Subcutaneous abdominal adipose tissue (tissue), 5 donors: Measurements from ENCODE around the gene OPHN1.
"Not testable (repeated sequence)": the region's sequence is repeated elsewhere in the genome, so short reads cannot be mapped to it uniquely, and the experiment has no call there.

Source experiments
- H3K27ac ChIP-seq: one replicate; pipeline ENCODE4 v1.7.0; 2013; ENCODE audit warnings: low read depth, mild to moderate bottlenecking, inconsistent platforms, low read length, moderate library complexity
- H3K27me3 ChIP-seq, 5 donors: one replicate each; pipeline ENCODE4 v1.7.0; 2013; ENCODE audit warnings: low read length in 5 of 5, inconsistent platforms in 1 of 5; ENCODE audit not compliant: control insufficient read depth in 5 of 5, insufficient read depth in 4 of 5
- H3K36me3 ChIP-seq, 5 donors: one replicate each; pipeline ENCODE4 v1.7.0; 2013; ENCODE audit warnings: low read length in 5 of 5; ENCODE audit not compliant: control insufficient read depth in 5 of 5, insufficient read depth in 5 of 5
- H3K4me1 ChIP-seq, 5 donors: one replicate each; pipeline ENCODE4 v1.7.0; 2013; ENCODE audit warnings: low read length in 5 of 5, mild to moderate bottlenecking in 3 of 5, moderate library complexity in 1 of 5; ENCODE audit not compliant: control insufficient read depth in 5 of 5, insufficient read depth in 5 of 5
- H3K4me3 ChIP-seq, 5 donors: one replicate each; pipeline ENCODE4 v1.7.0; 2013; ENCODE audit warnings: low read length in 5 of 5, low read depth in 1 of 5
- H3K9ac ChIP-seq, 5 donors: one replicate each; pipeline ENCODE4 v1.7.0; 2013; ENCODE audit warnings: low read length in 5 of 5, mild to moderate bottlenecking in 4 of 5, moderate library complexity in 3 of 5
- H3K9me3 ChIP-seq, 5 donors: one replicate each; pipeline ENCODE4 v1.7.0; 2013; ENCODE audit warnings: low read length in 5 of 5; ENCODE audit not compliant: control insufficient read depth in 5 of 5
- donor health status: healthy.
- donor health status: healthy.
- donor health status: healthy.
- donor health status: healthy.
- donor health status: healthy.

Gene OPHN1

DNA sequence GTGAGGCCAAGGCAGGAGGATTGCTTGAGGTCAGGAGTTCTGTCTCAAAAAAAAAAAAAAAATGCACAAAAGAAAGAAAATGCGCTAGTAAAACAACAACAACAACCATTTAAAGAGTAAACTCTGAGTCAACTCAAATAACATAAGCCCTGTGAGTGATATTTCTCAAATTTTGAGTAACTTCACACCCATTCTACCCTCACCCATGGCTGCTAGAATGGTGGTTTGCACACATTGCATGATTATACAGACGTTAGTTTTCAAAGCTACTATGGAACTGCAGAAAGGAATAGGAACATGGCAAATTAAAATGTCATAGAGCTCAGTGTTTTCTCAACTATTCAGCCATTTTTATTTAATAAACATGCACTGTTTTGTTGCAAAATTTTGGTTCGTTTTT lies 145.9 kb downstream of the OPHN1 start:
- no peak overlapping the region for H3K9ac ChIP-seq
- no peaks in the 10 kb centered on the region for H3K4me1 ChIP-seq
- peaks cover 0 to 5% (median 0%) of the 10 kb centered on the region in 5 donors for H3K27me3 ChIP-seq
- no peaks in the 10 kb centered on the region for H3K9me3 ChIP-seq
- no peak overlapping the region for H3K27ac ChIP-seq
- no peak overlapping the region for H3K4me3 ChIP-seq
- no peaks in the 10 kb centered on the region for H3K36me3 ChIP-seq

DNA sequence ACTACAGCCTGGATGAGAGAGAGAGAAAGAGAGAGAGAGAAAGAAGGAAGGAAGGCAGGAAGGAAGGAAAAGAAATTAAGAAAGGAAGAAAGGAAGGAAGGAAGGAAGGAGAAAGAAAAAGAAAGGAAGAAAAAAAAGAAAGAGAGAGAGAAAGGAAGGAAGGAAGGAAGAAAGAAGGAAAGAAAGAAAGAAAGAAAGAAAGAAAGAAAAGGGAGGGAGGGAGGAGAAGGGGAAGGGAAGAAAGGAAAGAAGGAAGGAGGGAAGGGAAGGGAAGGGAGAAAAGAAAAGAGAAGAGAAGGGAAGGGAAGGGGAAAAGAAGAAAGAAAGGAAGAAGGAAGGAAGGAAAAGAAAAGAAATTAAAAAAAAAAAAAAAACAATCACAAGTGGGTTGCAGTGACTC lies 146.3 kb downstream of the OPHN1 start:
- no peaks in the 10 kb centered on the region for H3K9me3 ChIP-seq
- no peak overlapping the region for H3K9ac ChIP-seq
- H3K27ac ChIP-seq, result no peak overlapping the region
- peaks cover 0 to 5% (median 0%) of the 10 kb centered on the region in 5 donors for H3K27me3 ChIP-seq
- no peak overlapping the region for H3K4me3 ChIP-seq
- no peaks in the 10 kb centered on the region for H3K4me1 ChIP-seq
- no peaks in the 10 kb centered on the region for H3K36me3 ChIP-seq

DNA sequence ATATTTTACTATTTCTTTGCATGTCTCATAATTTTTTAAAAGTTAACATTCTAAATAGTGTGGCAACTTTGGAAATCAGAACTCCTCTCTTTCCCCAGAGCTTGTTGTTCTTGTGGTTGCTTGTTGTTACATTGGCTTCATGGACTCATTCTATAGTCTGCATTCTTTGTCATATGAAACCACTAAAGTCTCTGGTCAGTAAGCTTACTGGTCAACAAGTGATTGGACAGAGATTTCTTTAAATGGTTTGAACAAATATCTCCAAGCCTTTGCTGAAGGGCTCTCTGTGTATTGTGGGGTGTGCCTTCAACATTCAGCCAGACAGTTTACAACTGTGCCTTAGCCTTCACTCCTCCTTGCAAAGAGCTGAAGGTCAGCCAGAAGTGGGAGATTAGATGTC lies 147.2 kb downstream of the OPHN1 start:
- no peak overlapping the region for H3K9ac ChIP-seq
- H3K27me3 ChIP-seq, result peaks cover 0 to 5% (median 0%) of the 10 kb centered on the region in 5 donors
- H3K9me3 ChIP-seq, result no peaks in the 10 kb centered on the region
- no peaks in the 10 kb centered on the region for H3K4me1 ChIP-seq
- no peaks in the 10 kb centered on the region for H3K36me3 ChIP-seq
- H3K27ac ChIP-seq, result no peak overlapping the region
- H3K4me3 ChIP-seq, result no peak overlapping the region

DNA sequence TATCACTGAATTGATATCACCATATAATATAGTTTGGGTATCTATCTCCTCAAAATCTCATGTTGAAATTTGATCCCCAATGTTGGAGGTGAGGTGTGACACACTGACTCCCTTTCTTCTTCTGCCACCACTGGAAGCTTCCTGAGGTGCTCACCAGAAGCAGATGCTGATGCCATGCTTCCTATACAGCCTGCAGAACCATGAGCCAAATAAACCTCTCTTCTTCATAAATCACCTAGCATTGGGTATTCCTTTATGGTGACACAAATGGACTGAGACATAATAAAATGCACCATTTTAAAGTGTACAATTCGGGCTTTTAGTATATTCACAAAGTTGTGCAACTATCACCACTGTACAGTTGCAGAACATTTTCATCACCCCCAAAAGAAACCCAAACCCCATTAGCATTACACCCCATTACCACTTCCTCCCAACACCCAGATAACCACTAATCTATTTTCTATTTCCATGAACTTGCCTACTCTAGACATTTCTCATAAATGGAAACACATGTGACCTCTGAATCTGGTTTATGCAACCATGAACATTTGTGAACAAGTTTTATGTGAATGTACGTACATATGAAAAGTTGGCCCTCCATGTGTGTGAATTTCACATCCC lies 148.9 kb downstream of the OPHN1 start:
- H3K9ac ChIP-seq, result no peak overlapping the region
- no peak overlapping the region for H3K4me3 ChIP-seq
- peaks cover 0 to 5% (median 0%) of the 10 kb centered on the region in 5 donors for H3K27me3 ChIP-seq
- peaks cover 0 to 3% (median 0%) of the 10 kb centered on the region in 5 donors for H3K4me1 ChIP-seq
- H3K27ac ChIP-seq, result no peak overlapping the region
- H3K36me3 ChIP-seq, result no peaks in the 10 kb centered on the region
- H3K9me3 ChIP-seq, result no peaks in the 10 kb centered on the region

DNA sequence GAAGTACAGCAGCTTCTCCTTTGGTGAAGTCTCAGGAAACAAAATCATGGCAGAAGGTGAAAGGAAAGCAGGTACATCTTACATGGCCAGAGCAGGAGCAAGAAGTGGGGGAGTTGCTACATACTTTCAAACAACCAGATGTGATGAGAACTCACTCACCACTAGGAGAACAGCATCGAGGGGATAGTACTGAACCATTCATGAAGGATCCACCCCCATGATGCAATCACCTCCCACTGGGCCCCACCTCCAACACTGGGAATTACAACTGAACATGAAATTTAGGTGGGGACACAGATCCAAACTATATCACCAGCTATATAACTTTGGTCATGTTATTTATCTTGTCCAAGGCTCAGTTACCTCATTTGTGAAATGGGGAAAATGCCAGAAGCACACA lies 159.4 kb downstream of the OPHN1 start:
- Histone ChIP-seq H3K4me3 (no peak overlapping the region), H3K27me3 (peaks cover 0 to 2% (median 0%) of the 10 kb centered on the region in 5 donors), H3K36me3 (peaks cover 0 to 2% (median 0%) of the 10 kb centered on the region in 5 donors), H3K9me3 (no peaks in the 10 kb centered on the region), H3K4me1 (no peaks in the 10 kb centered on the region), H3K27ac (no peak overlapping the region), H3K9ac (no peak overlapping the region)

DNA sequence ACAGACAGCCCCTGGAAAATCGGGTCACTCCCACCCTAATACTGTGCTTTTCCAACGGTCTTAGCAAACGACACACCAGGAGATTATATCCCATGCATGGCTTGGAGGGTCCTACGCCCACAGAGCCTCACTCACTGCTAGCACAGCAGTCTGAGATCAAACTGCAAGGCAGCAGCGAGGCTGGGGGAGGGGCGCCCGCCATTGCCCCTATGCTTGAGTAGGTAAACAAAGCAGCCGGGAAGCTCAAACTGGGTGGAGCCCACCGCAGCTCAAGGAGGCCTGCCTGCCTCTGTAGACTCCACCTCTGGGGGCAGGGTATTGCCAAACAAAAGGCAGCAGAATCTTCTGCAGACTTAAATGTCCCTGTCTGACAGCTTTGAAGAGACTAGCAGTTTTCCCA lies 168.5 kb downstream of the OPHN1 start:
- H3K9ac ChIP-seq, H3K4me1 ChIP-seq, H3K27me3 ChIP-seq, H3K9me3 ChIP-seq, H3K4me3 ChIP-seq, H3K27ac ChIP-seq, H3K36me3 ChIP-seq: not testable (repeated sequence)

DNA sequence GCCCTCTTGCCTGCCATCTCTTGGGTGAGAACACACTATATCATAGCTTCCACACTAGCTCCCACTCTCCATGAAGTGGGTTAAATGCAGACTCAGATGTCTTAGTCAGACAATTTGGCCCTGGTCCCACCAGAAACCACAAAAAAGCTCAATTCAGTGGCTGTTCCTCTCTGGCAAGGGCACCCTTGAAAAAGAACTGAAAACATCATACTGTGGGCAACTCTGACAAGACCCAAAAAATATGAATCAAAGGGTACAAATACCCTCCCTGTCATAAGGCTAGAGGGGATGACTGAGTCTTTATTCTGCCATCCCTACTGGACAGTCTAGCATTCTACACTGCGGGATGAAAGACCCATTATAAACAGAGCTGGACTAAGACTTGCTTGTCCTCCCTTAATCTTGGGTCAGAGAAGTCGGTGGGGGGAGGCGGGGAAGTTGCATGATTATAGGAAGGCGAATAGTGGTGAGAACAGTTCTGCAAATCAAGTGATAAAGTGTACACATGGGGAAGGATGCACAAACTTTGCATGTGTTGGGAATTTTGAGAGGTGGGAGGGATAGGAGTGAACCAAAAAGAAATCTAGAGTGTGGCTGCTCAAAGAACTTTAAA lies 172.1 kb downstream of the OPHN1 start:
- Histone ChIP-seq H3K36me3 (peaks cover 0 to 2% (median 0%) of the 10 kb centered on the region in 5 donors), H3K27me3 (peaks cover 0 to 6% (median 0%) of the 10 kb centered on the region in 5 donors), H3K9me3 (no peaks in the 10 kb centered on the region), H3K9ac (no peak overlapping the region), H3K27ac (no peak overlapping the region), H3K4me3 (no peak overlapping the region), H3K4me1 (no peaks in the 10 kb centered on the region)

DNA sequence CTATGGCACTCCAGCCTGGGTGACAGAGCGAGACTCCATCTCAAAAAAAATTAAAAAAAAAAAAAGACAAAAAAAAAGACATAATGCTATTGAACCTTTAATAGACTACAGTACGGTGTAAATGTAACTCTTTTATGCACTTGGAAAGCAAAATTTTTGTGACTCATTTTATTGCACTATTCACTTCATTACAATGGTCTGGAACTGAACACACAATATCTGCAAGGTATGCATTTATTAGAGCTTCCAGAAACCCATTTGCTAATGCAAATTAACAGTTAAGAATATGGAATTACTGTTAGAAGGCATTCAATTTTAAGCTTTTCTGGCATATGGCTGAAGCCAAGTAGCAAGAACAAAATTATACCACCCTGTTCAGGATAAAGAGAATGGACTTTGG lies 176.3 kb downstream of the OPHN1 start:
- Histone ChIP-seq H3K36me3 (peaks cover 0 to 2% (median 0%) of the 10 kb centered on the region in 5 donors), H3K9me3 (no peaks in the 10 kb centered on the region), H3K4me1 (peaks cover 0 to 4% (median 0%) of the 10 kb centered on the region in 5 donors), H3K27ac (no peak overlapping the region), H3K9ac (no peak overlapping the region), H3K4me3 (no peak overlapping the region), H3K27me3 (peaks cover 0 to 5% (median 0%) of the 10 kb centered on the region in 5 donors)

DNA sequence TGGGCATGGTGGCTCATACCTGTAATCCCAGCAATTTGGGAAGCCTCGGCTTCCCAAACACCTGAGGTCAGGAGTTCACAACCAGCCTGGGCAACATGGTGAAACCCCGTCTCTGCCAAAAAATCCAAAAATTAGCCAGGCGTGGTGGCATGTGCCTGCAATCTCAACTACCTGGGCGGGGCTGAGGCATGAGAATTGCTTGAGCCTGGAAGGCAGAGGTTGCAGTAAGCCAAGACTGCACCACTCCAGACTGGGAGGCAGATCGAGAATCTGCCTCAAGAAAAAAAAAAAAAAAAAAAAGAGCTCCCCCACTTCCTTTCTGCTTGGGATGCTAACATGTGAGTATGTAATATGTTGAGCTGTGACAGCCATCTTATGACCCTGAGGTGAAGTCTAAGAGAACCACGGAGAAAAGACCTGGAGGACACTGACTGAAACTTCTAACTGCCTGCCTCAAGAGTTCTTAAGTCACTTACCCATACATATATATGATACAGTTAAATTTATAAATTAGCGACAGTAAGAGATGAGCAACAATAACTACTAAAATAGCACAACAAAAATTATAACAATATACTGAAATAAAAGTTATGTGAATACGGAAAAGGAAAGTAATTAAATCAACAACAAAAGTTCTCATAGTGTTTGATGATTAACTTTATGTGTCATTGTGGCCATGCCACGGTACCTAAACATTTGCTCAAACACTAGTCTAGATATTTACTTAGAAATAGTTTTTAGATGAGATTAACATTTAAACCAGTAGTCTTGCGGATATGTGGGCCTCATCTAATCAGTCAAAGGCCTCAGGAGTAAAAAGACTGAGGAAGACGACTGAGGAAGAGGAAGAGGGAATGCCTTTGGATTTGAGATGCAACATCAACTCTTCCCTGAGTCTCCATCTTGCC lies 178.3 kb downstream of the OPHN1 start:
- no peak overlapping the region for H3K4me3 ChIP-seq
- H3K4me1 ChIP-seq, result peaks cover 0 to 4% (median 3%) of the 10 kb centered on the region in 5 donors
- peaks cover 0 to 9% (median 0%) of the 10 kb centered on the region in 5 donors for H3K27me3 ChIP-seq
- H3K9ac ChIP-seq, result no peak overlapping the region
- H3K9me3 ChIP-seq, result no peaks in the 10 kb centered on the region
- H3K36me3 ChIP-seq, result peaks cover 0 to 2% (median 0%) of the 10 kb centered on the region in 5 donors
- H3K27ac ChIP-seq, result no peak overlapping the region

DNA sequence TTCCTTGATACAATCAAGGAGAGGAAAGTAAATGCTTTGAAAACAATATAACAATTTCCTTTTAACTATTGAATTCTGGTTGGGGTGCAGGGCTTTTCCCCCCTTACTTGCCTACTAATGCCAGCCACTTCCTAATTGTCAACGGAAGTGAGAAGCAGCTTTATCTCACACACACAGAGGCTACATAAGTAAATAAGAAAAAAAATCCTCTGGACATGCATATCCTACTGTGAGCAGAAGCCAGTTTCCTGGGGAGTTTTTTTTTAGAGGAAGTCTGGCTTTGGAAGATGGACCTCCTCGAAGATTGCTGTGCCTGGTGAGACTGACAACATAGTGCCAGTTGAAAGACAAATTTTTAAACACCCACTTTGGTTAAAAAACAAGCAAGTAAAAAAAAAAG lies 180.6 kb downstream of the OPHN1 start:
- H3K4me3 ChIP-seq, result no peak overlapping the region
- H3K4me1 ChIP-seq, result peaks cover 0 to 13% (median 11%) of the 10 kb centered on the region in 5 donors
- H3K9ac ChIP-seq, result no peak overlapping the region
- H3K9me3 ChIP-seq, result no peaks in the 10 kb centered on the region
- H3K36me3 ChIP-seq, result no peaks in the 10 kb centered on the region
- H3K27me3 ChIP-seq, result peaks cover 0 to 9% (median 0%) of the 10 kb centered on the region in 5 donors
- H3K27ac ChIP-seq, result no peak overlapping the region
